ENCODE measurements around the gene PTPRD.

DNA sequence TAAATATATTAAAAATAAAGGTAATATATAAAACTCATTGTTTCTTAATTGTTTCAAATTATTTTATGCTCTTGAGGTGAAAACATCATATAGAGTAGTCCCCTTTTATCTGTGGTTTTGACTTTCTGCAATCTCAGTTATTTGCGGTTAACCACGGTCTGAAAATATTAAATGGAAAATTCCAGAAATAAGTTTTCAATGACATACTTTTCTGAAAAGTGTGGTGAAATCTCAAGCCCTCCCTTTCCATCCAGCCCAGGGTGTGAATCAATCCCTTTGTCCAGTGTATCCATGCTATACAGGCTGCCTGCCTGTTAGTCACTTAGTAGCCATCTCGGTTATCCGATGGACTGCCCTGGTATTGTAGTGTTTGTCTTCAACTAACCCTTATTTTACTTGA, 2266.5 kb downstream of the PTPRD start:
- TF ChIP-seq, protein P1, sequence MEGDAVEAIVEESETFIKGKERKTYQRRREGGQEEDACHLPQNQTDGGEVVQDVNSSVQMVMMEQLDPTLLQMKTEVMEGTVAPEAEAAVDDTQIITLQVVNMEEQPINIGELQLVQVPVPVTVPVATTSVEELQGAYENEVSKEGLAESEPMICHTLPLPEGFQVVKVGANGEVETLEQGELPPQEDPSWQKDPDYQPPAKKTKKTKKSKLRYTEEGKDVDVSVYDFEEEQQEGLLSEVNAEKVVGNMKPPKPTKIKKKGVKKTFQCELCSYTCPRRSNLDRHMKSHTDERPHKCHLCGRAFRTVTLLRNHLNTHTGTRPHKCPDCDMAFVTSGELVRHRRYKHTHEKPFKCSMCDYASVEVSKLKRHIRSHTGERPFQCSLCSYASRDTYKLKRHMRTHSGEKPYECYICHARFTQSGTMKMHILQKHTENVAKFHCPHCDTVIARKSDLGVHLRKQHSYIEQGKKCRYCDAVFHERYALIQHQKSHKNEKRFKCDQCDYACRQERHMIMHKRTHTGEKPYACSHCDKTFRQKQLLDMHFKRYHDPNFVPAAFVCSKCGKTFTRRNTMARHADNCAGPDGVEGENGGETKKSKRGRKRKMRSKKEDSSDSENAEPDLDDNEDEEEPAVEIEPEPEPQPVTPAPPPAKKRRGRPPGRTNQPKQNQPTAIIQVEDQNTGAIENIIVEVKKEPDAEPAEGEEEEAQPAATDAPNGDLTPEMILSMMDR (IDR thresholded peaks at IDR 0.05), result no peak
- TF ChIP-seq POLR2A (IDR thresholded peaks at IDR 0.05), result no peak

Data from ovary (tissue), 3 donors.